Activated T-helper 2 cell treated with anti-CD3 and anti-CD28 coated beads, Interferon-gamma antibody, Interleukin-2, Interleukin-4, amounts not matched to agents 10 μg/mL and 5 μg/mL and 100 μg/mL, durations not matched to agents 14 hours and 24 hours and 36 hours (primary cell): Measurements from ENCODE around the gene GJB3. TPM values are rescaled to one million over a fixed set of nuclear protein-coding genes. Genes with fewer than 3 reads are reported as not detected.
A peak's percentile ranks its signal among the peaks of the same experiment; 100 is the strongest.

Experiments used
- DNase-seq: peaks from one replicate; pipeline ENCODE4 v3.0.0; 2021; ENCODE audit warnings: low spot score
- H3K27ac Mint-ChIP-seq: one replicate; pipeline ENCODE4 v1.8.0; 2021; ENCODE audit warnings: mixed read lengths
- H3K27me3 Mint-ChIP-seq: one replicate; pipeline ENCODE4 v1.8.0; 2021; ENCODE audit warnings: low read depth, mixed read lengths
- H3K36me3 Mint-ChIP-seq: one replicate; pipeline ENCODE4 v1.8.0; 2021; ENCODE audit warnings: low read depth, mixed read lengths
- H3K4me1 Mint-ChIP-seq: one replicate; pipeline ENCODE4 v1.8.0; 2021; ENCODE audit warnings: low read depth, mixed read lengths
- H3K4me3 Mint-ChIP-seq: one replicate; pipeline ENCODE4 v1.8.0; 2021; ENCODE audit warnings: low read depth, mild to moderate bottlenecking, moderate library complexity, mixed read lengths
- H3K9me3 Mint-ChIP-seq: one replicate; pipeline ENCODE4 v1.8.0; 2021; ENCODE audit warnings: mixed read lengths
- intact Hi-C: fragments of 100-400 bp; cut with micrococcal nuclease; formaldehyde crosslinking; loops from one replicate; pipeline ENCODE4 v1.15.1; 2023
- total RNA-seq: library from RNA; stranded (reverse); gene quantifications from 2 replicates; pipeline ENCODE4 v1.2.3, GENCODE V29; 2022

Gene GJB3
- total RNA-seq, 1 donor from 2014 or later = not detected

- no peaks in the 10 kb centered on the region for H3K9me3 Mint-ChIP-seq
- intact Hi-C loops = no loop called here
- no peak overlapping the region for H3K4me3 Mint-ChIP-seq
- no peak overlapping the region for H3K27ac Mint-ChIP-seq
- no peaks in the 10 kb centered on the region for H3K36me3 Mint-ChIP-seq
- DNase-seq = peak; percentile 6
- no peaks in the 10 kb centered on the region for H3K4me1 Mint-ChIP-seq
- H3K27me3 Mint-ChIP-seq = no peaks in the 10 kb centered on the region
These were observed 44.6 kb downstream of the GJB3 start for GRCh38 chr1:34825455-34826091.

GRCh38 chr1:34827341-34827941 is 46.4 kb downstream of the GJB3 start:
- Mint-ChIP-seq H3K4me1 (no peaks in the 10 kb centered on the region), H3K27me3 (no peaks in the 10 kb centered on the region), H3K27ac (no peak overlapping the region), H3K9me3 (no peaks in the 10 kb centered on the region), H3K4me3 (no peak overlapping the region), H3K36me3 (no peaks in the 10 kb centered on the region)
- intact Hi-C loops = no loop called here
- DNase-seq = peak; percentile 3

DNA sequence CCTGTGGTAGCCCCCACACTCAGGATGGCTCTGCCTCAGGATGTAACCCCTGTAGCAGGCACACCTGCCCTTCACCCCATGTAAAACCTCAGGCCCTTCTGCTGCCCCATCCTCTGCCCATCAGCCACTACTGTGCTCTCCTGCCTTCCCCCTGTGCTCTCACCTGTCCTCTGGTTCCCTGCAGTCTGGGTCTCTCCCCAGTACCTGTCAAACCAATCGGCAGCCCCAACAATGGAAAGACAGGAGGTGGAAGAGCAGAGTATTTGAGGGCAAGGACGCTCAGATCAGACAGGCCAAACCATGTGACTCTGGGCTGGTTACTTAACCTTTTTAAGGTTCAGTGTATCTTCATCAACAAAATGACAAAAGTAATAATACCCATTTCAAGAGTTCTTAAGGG is 47.6 kb downstream of the GJB3 start:
- H3K36me3 Mint-ChIP-seq = no peaks in the 10 kb centered on the region
- no peaks in the 10 kb centered on the region for H3K27me3 Mint-ChIP-seq
- intact Hi-C loops = no loop called here
- H3K27ac Mint-ChIP-seq = no peak overlapping the region
- H3K9me3 Mint-ChIP-seq = no peaks in the 10 kb centered on the region
- no peaks in the 10 kb centered on the region for H3K4me1 Mint-ChIP-seq
- DNase-seq = peak; percentile 7
- no peak overlapping the region for H3K4me3 Mint-ChIP-seq

- Mint-ChIP-seq H3K4me3 (no peak overlapping the region), H3K4me1 (no peaks in the 10 kb centered on the region), H3K36me3 (no peaks in the 10 kb centered on the region), H3K9me3 (no peaks in the 10 kb centered on the region), H3K27me3 (no peaks in the 10 kb centered on the region), H3K27ac (no peak overlapping the region)
- no peak for DNase-seq
- intact Hi-C loops = no loop called here
These were observed 48.2 kb downstream of the GJB3 start for GRCh38 chr1:34829250-34829649.

DNA sequence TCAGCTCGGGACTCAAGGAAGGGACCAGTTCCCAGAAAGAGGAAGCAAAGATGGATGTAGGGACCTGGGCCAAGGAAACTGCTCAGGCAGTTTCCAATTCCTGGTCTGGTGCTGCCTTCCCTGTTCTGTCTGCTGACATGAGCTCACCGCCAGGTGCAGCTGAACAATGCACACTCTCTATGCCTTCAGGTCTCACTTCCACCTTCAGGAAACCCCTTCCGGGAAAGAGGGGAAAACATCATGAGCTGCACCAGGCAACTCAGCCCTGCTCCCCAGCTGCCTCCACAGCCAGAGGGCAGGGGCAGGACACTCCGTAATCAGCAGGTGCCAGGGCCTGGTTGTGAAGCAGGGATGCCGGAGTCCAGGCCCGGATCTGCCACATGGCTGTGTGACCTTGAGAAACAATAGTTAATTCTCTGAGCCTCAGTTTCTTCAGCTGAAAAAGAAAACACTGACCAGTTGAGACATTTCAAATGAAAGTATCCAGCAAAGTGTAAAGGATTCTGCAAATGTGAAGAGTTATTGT is 50.8 kb downstream of the GJB3 start:
- H3K4me1 Mint-ChIP-seq = no peaks in the 10 kb centered on the region
- no peaks in the 10 kb centered on the region for H3K36me3 Mint-ChIP-seq
- intact Hi-C loops = no loop called here
- no peak overlapping the region for H3K27ac Mint-ChIP-seq
- H3K27me3 Mint-ChIP-seq = no peaks in the 10 kb centered on the region
- H3K4me3 Mint-ChIP-seq = no peak overlapping the region
- no peak for DNase-seq
- H3K9me3 Mint-ChIP-seq = no peaks in the 10 kb centered on the region

DNA sequence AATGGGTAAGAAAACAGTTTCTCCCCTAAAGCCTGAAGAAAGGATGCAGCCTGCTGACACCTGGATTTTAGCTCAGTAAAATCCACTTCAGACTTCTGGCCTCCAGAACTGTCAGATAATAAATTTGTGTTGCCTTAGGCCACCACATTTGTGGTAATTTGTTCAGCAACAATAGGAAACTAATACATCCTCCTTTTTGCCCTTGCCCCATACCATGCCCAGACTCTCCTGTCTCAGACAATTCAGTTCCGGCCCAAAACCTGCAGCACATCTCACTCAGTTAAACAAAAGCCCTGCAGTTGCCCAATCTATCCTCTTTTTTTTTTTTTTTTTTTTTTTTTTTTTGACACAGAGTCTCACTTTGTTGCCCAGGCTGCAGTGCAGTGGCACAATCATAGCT is 52.7 kb downstream of the GJB3 start:
- Mint-ChIP-seq H3K27ac (no peak overlapping the region), H3K4me3 (no peak overlapping the region), H3K36me3 (no peaks in the 10 kb centered on the region), H3K9me3 (no peaks in the 10 kb centered on the region), H3K27me3 (no peaks in the 10 kb centered on the region), H3K4me1 (no peaks in the 10 kb centered on the region)
- no peak for DNase-seq
- intact Hi-C loops = no loop called here

Other genes starting within 250 kb of the GJB3 start
- not detected in 2 replicates for gene GJB5, start 26.2 kb upstream of the GJB3 start, total RNA-seq
- not detected in 2 replicates for gene GJB4, start 21.5 kb upstream of the GJB3 start, total RNA-seq
- gene GJA4, start 11.8 kb downstream of the GJB3 start, total RNA-seq = not detected in 2 replicates
- 58.7 and 59.3 TPM in 2 replicates for gene SMIM12, start 78.5 kb downstream of the GJB3 start, total RNA-seq
- 0.32 and 0.48 TPM in 2 replicates for gene DLGAP3, start 148.4 kb downstream of the GJB3 start, total RNA-seq
- gene TMEM35B, start 204.1 kb downstream of the GJB3 start, total RNA-seq = 15.0 and 19.3 TPM in 2 replicates